ENCODE data around the gene LRFN3.

- TF ChIP-seq YY1 (IDR thresholded peaks at IDR 0.05; ENCODE audit: insufficient read depth, insufficient read length) (no peak), ZNF274 (IDR thresholded peaks at IDR 0.05; ENCODE audit: low read depth, low read length) (no peak), SUZ12 (IDR thresholded peaks at IDR 0.05; ENCODE audit: extremely low read depth, insufficient read depth, insufficient read length) (no peak)
Measured at GRCh38 chr19:35938282-35939224, 2.4 kb downstream of the LRFN3 start.
